Ovary (tissue), 9 donors: Measurements from ENCODE around the gene YKT6. TPM values are rescaled to one million over a fixed set of nuclear protein-coding genes. Genes with fewer than 3 reads are reported as not detected.
A peak's percentile ranks its signal among the peaks of the same experiment; 100 is the strongest.

Experiments
- DNase-seq, 5 donors: peaks; one replicate each; pipeline ENCODE4 v3.0.0-alpha.2; 2019 to 2020
- H3K27ac ChIP-seq, 2 donors: fragments of 200-600 bp; one replicate each; pipeline versions ENCODE4 v1.5.1 to v1.8.0; 2019 to 2022
- H3K27me3 ChIP-seq: fragments of 200-600 bp; one replicate; pipeline ENCODE4 v1.8.0; 2022
- H3K36me3 ChIP-seq: fragments of 200-600 bp; sonication (generic); one replicate; pipeline ENCODE4 v1.5.1; 2019
- H3K4me1 ChIP-seq: one replicate; pipeline ENCODE4 v1.8.1; 2013; ENCODE audit warnings: mild to moderate bottlenecking, moderate library complexity; ENCODE audit not compliant: insufficient read depth
- H3K4me3 ChIP-seq: fragments of 200-600 bp; sonication (generic); one replicate; pipeline ENCODE4 v1.5.1; 2017
- H3K9me3 ChIP-seq, 2 donors: fragments of 200-600 bp in 1 of 2; sonication (generic) in 1 of 2; one replicate each; pipeline versions ENCODE4 v1.5.1 to v1.8.1; 2013 to 2019; ENCODE audit warnings: mild to moderate bottlenecking in 1 of 2, moderate library complexity in 1 of 2
- EP300 ChIP-seq: sonication (generic); formaldehyde crosslinking; IDR thresholded peaks from one replicate; pipeline ENCODE4 v1.6.1; 2017; ENCODE audit warnings: antibody characterized with exemption
- POLR2A ChIP-seq: fragments of 450-650 bp; IDR thresholded peaks from one replicate; pipeline ENCODE4 v1.6.1; 2017; ENCODE audit warnings: antibody characterized with exemption, mild to moderate bottlenecking, moderate library complexity
- WGBS, 3 donors: extraction: QIAGEN DNeasy Blood & Tissue Kit in 1 of 3; methylation state at CpG; one replicate each; pipeline versions ENCODE4 v1.1.5 to v1.1.7; 2013 to 2017; 5-methylcytosine and 5-hydroxymethylcytosine counted together
- intact Hi-C, 4 donors: fragments of 100-400 bp; cut with DNase I; formaldehyde crosslinking; loops; one replicate each; pipeline versions ENCODE4 v1.11.0 to v1.15.1; 2022 to 2023
- polyA plus RNA-seq, 2 donors: library from polyadenylated mRNA; stranded (reverse); fragments of 200-250 nt in 1 of 2; fragments of 350-450 nt in 1 of 2; fragmentation: Illumina TruSeq in 1 of 2; extraction: RNeasy Lipid Tissue Mini Kit (QIAGEN cat#74804) in 1 of 2; gene quantifications; one replicate each; pipeline ENCODE4 v1.2.3, GENCODE V29; 2013 to 2014
- total RNA-seq, 7 donors: library from RNA; depleted of rRNA in 2 of 7; stranded (reverse); fragments of >200 nt in 2 of 7; fragmentation: NEBNext Ultra II Directional in 3 of 7; extraction: Animal tissue kit (Norgen Biotek cat#: 25700) in 3 of 7; gene quantifications; one replicate each; pipeline versions ENCODE4 v1.1.0 to v1.2.4, GENCODE V29; 2016 to 2023
- TF ChIP-seq, protein P1 (sequence below), 3 donors: fragments of 450-650 bp in 2 of 3; fragments of 200-600 bp in 1 of 3; IDR thresholded peaks; one replicate each; pipeline versions ENCODE4 v1.5.1 to v1.8.0; 2016 to 2022; ENCODE audit warnings: antibody characterized with exemption in 3 of 3, mild to moderate bottlenecking in 1 of 3
- donor health status: DM: no; HTN: no; CAD: no; lungs with moderate emphysema.
- donor health status: DM: no; HTN: no; CAD: no.
- donor health status: Bipolar disorder and iron deficiency.
- donor health status: DM: yes; HTN: yes; CAD: no.
- donor health status: DM: no; HTN: no; CAD: no.
- donor health status: DM: yes; HTN: yes; CAD: no.

Gene YKT6
- total and polyA plus RNA-seq, 9 donors: 22.2 to 68.0 (median 40.5) TPM

DNA sequence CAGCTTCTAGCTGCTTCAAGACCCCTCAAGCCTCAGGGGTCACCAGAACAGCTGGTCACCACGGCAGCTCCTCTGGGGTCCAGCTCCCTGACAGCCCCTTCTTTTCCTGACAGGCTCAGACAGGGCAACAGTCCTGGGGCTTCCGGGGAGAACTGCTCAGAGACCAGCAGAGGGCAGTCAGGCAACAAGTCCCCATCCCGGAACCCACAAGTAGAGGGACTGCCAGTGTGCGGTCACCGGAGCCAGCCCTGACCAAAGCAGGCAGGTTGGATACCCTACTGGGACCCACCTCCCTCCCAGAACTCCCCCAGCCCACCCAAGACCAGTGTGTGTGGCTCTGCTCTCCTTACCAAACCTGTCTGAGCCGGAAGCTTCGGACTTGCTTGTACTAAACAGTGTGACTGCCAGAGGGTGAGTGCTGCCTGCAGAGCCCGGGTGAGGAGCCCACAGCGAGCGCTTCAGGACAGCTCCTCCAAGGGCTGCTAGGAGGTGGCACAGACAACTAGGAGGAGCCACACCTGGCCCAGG, 40.3 kb downstream of the YKT6 start:
- H3K4me1 ChIP-seq: no peaks in the 10 kb centered on the region
- intact Hi-C loops: loop anchor here in 3 of 4 donors (5.0 to 10.0 kb wide), 4 partner anchors 246 to 894 kb away; no protein-coding TSS in a partner anchor
- 4 to 12% (median 6%) methylated on average over 10 of the region's 10 CpGs for WGBS, 3 donors
- H3K27me3 ChIP-seq: no peaks in the 10 kb centered on the region
- TF ChIP-seq POLR2A (no peak), EP300 (no peak)
- TF ChIP-seq, protein P1, sequence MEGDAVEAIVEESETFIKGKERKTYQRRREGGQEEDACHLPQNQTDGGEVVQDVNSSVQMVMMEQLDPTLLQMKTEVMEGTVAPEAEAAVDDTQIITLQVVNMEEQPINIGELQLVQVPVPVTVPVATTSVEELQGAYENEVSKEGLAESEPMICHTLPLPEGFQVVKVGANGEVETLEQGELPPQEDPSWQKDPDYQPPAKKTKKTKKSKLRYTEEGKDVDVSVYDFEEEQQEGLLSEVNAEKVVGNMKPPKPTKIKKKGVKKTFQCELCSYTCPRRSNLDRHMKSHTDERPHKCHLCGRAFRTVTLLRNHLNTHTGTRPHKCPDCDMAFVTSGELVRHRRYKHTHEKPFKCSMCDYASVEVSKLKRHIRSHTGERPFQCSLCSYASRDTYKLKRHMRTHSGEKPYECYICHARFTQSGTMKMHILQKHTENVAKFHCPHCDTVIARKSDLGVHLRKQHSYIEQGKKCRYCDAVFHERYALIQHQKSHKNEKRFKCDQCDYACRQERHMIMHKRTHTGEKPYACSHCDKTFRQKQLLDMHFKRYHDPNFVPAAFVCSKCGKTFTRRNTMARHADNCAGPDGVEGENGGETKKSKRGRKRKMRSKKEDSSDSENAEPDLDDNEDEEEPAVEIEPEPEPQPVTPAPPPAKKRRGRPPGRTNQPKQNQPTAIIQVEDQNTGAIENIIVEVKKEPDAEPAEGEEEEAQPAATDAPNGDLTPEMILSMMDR (IDR thresholded peaks at IDR 0.05): peak; percentile 34 to 64 (median 51)
- H3K36me3 ChIP-seq: no peaks in the 10 kb centered on the region
- no peak overlapping the region for H3K4me3 ChIP-seq
- peak; percentile 63 to 73 (median 72) for DNase-seq
- no peak overlapping the region for H3K27ac ChIP-seq
- H3K9me3 ChIP-seq: no peaks in the 10 kb centered on the region

DNA sequence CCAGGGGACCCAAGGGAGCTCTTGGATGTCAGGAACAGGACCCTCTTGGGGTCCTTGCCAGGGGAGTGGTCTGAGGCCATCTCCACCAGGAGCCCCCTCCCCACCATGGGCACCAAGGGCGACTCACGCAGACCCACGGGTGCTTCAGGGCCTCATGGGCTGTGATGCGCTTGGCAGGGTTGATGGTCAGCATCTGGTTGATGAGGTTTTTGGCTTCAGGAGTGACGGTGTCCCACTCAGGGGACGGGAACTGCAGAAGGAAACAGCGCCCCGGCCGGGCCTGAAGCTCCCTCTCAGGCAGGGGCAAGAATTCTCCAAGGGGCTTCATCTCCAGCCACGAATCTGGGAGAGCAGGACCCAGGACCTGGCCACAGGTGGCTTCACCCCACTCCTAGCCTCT, 41.3 kb downstream of the YKT6 start:
- no peaks in the 10 kb centered on the region for H3K4me1 ChIP-seq
- H3K27ac ChIP-seq: no peak overlapping the region
- intact Hi-C loops: loop anchor here (2.0 to 10.0 kb wide), 5 partner anchors 245 to 893 kb away; no protein-coding TSS in a partner anchor
- 82 to 88% (median 85%) methylated on average over 9 to 10 of the region's 10 CpGs for WGBS, 3 donors
- TF ChIP-seq, protein P1 (IDR thresholded peaks at IDR 0.05): no peak
- TF ChIP-seq EP300: no peak
- TF ChIP-seq POLR2A: no peak
- no peaks in the 10 kb centered on the region for H3K27me3 ChIP-seq
- no peaks in the 10 kb centered on the region for H3K9me3 ChIP-seq
- no peak overlapping the region for H3K4me3 ChIP-seq
- H3K36me3 ChIP-seq: no peaks in the 10 kb centered on the region
- no peak for DNase-seq

DNA sequence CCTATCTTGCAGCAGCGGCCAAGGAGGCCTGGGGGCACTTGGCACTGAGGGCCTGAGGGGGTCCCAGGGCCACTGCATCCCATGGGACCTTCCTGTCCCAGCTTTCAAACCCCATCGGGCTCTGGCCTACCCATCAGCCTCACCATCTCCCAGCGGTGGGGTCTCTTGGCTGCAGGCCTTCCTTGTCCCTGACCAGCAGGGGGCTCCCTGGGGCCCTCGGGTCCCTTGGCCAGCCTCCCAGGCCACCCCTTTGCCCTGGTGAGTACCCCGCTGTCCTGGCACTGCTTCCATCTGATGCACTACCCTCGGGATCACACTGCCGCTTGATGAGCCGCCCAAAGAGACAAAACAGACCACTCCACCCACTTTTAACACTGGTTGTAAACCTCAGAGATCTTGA, 43.5 kb downstream of the YKT6 start:
- Histone ChIP-seq H3K36me3 (no peaks in the 10 kb centered on the region), H3K9me3 (no peaks in the 10 kb centered on the region), H3K27ac (no peak overlapping the region), H3K4me3 (no peak overlapping the region), H3K27me3 (no peaks in the 10 kb centered on the region), H3K4me1 (no peaks in the 10 kb centered on the region)
- WGBS, 3 donors: 40 to 51% (median 47%) methylated on average over 8 of the region's 8 CpGs
- intact Hi-C loops: loop anchor here in 3 of 4 donors (5.0 to 10.0 kb wide), 4 partner anchors 243 to 891 kb away; no protein-coding TSS in a partner anchor
- TF ChIP-seq POLR2A (no peak), EP300 (no peak)
- TF ChIP-seq, protein P1 (IDR thresholded peaks at IDR 0.05): no peak
- DNase-seq: no peak

DNA sequence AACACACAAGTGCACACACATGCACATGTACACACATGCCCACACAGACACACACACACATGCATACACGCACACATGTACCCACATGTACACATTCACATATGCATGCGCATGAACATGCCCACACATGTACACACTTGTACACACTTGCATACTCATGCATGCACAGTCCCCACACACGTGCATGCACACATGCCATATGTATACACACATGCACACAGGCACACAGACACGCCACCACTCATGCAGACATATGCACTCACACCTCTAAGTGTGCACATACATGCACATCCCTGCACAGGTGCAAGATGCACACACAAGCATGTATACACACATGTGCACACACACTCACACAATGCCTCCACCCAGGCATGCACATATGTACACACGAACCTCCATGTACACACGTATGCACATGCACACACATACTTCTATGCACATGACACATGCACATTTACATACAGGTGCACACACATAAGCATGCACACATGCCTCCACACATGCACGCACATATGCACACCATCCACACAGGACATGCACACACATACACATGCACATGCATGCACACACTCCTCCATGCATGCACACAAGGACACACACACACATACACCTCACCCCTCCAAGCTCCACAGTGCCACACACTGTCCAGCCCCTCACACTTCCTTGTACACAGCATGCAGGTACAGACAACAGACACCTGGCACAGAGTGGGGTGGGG, 45.8 kb downstream of the YKT6 start:
- TF ChIP-seq, protein P1 (IDR thresholded peaks at IDR 0.05): no peak
- TF ChIP-seq POLR2A (no peak), EP300 (no peak)
- no peaks in the 10 kb centered on the region for H3K36me3 ChIP-seq
- 92 to 97% (median 93%) methylated on average over 7 of the region's 7 CpGs for WGBS, 3 donors
- no peak overlapping the region for H3K27ac ChIP-seq
- intact Hi-C loops: loop anchor here in 3 of 4 donors (10.0 kb wide), 2 partner anchors 318 to 888 kb away; no protein-coding TSS in a partner anchor
- H3K4me3 ChIP-seq: no peak overlapping the region
- no peaks in the 10 kb centered on the region for H3K9me3 ChIP-seq
- DNase-seq: no peak
- no peaks in the 10 kb centered on the region for H3K4me1 ChIP-seq
- H3K27me3 ChIP-seq: no peaks in the 10 kb centered on the region
